GM18870 (cell line): ENCODE data around the gene THEMIS.
"Not testable (repeated sequence)": the region's sequence is repeated elsewhere in the genome, so short reads cannot be mapped to it uniquely, and the experiment has no call there.

Experiments
- ATAC-seq: cut with Tn5 transposase; IDR thresholded peaks from one replicate; pipeline ENCODE4 v1.9.1; 2021; ENCODE audit warnings: moderate library complexity; ENCODE audit not compliant: unreplicated experiment

Gene THEMIS

GRCh38 chr6:127737009-127737486 lies 163.8 kb downstream of the THEMIS start:
- ATAC-seq: peak; percentile 95

- no peak for ATAC-seq
Measured at GRCh38 chr6:127732927-127733326, 167.9 kb downstream of the THEMIS start.

GRCh38 chr6:127727260-127727953 lies 173.5 kb downstream of the THEMIS start:
- no peak for ATAC-seq

GRCh38 chr6:127725821-127726220 lies 175.0 kb downstream of the THEMIS start:
- ATAC-seq: no peak

- no peak for ATAC-seq
Measured at GRCh38 chr6:127718694-127719093, 182.2 kb downstream of the THEMIS start.

GRCh38 chr6:127717384-127717783 lies 183.5 kb downstream of the THEMIS start:
- no peak for ATAC-seq

GRCh38 chr6:127716465-127716864 lies 184.4 kb downstream of the THEMIS start:
- ATAC-seq: no peak

GRCh38 chr6:127710668-127711067 lies 190.2 kb downstream of the THEMIS start:
- no peak for ATAC-seq

GRCh38 chr6:127706216-127706615 lies 194.6 kb downstream of the THEMIS start:
- no peak for ATAC-seq

GRCh38 chr6:127695108-127695507 lies 205.8 kb downstream of the THEMIS start:
- no peak for ATAC-seq

GRCh38 chr6:127691146-127691545 lies 209.7 kb downstream of the THEMIS start:
- no peak for ATAC-seq

GRCh38 chr6:127690588-127690987 lies 210.3 kb downstream of the THEMIS start:
- ATAC-seq: no peak

- no peak for ATAC-seq
Measured at GRCh38 chr6:127690092-127690491, 210.8 kb downstream of the THEMIS start.

GRCh38 chr6:127687490-127687889 lies 213.4 kb downstream of the THEMIS start:
- not testable (repeated sequence) for ATAC-seq

- no peak for ATAC-seq
Measured at GRCh38 chr6:127686084-127686483, 214.8 kb downstream of the THEMIS start.

- ATAC-seq: no peak
Measured at GRCh38 chr6:127684501-127684900, 216.4 kb downstream of the THEMIS start.
